Mammary epithelial cell (primary cell): Measurements from ENCODE around the gene CALHM2.

Experiments used
- CTCF ChIP-seq, 2 donors: IDR thresholded peaks in 1 of 2; conservative IDR thresholded peaks in 1 of 2; 2 replicates each; pipeline ENCODE4 v1.5.1; 2011 to 2012; ENCODE audit warnings: inconsistent platforms in 2 of 2, low read length in 2 of 2, mild to moderate bottlenecking in 2 of 2, control low read depth in 1 of 2, low read depth in 1 of 2; ENCODE audit not compliant: insufficient read depth in 1 of 2; ENCODE audit errors: extremely low read depth in 1 of 2
- EZH2 ChIP-seq: IDR thresholded peaks from 2 replicates; pipeline ENCODE4 v1.6.1; 2012; ENCODE audit warnings: low read length, inconsistent platforms, borderline replicate concordance

GRCh38 chr10:103475437-103475836 is 23.3 kb upstream of the CALHM2 start:
- TF ChIP-seq CTCF (conservative IDR thresholded peaks at IDR 0.05 in 1 of 2, IDR thresholded peaks at IDR 0.05 in 1 of 2; ENCODE audit: extremely low read depth in 1 of 2, insufficient read depth in 1 of 2, low read depth in 1 of 2, low read length in 2 of 2) (no peak), EZH2 (no peak)
